Measurements from ENCODE around the gene PTPN1.

GRCh38 chr20:50496773-50497385 lies 13.3 kb upstream of the PTPN1 start:
- no peak for TF ChIP-seq CTCF (IDR thresholded peaks at IDR 0.05 in 4 of 5, conservative IDR thresholded peaks at IDR 0.05 in 1 of 5)
- no peak for TF ChIP-seq POLR2A (IDR thresholded peaks at IDR 0.05)

Measured in gastrocnemius medialis (tissue), 4 donors.